ENCODE data around the gene ERC1. TPM values are rescaled to one million over a fixed set of nuclear protein-coding genes. Genes with fewer than 3 reads are reported as not detected.
A peak's percentile ranks its signal among the peaks of the same experiment; 100 is the strongest.

ERC1 gene
- total and polyA plus RNA-seq, 2 donors (not counting 3 experiments of a cell fraction or from before 2014, with no cell fraction given), result 11.7 to 66.1 TPM

- Histone ChIP-seq H2AFZ (ENCODE audit: low read depth, low read length) (no peak overlapping the region), H3K4me3 (replicated peaks in 1 of 3; ENCODE audit: insufficient read depth in 1 of 3, low read depth in 1 of 3, low read length in 3 of 3) (no peak overlapping the region), H3K27me3 (ENCODE audit: control insufficient read depth in 2 of 2, insufficient read depth in 2 of 2, low read length in 2 of 2) (peaks cover 10 to 17% of the 10 kb centered on the region in 2 experiments), H3K36me3 (ENCODE audit: control insufficient read depth in 2 of 2, extremely low read depth in 1 of 2, insufficient read depth in 2 of 2, low read length in 2 of 2) (no peaks in the 10 kb centered on the region), H3K27ac (ENCODE audit: insufficient read depth, low read depth, low read length) (no peak overlapping the region), H3K4me1 (ENCODE audit: control insufficient read depth, extremely low read depth, insufficient read depth, low read length) (no peaks in the 10 kb centered on the region), H3K79me2 (ENCODE audit: control insufficient read depth, insufficient read depth, low read length) (no peaks in the 10 kb centered on the region), H3K9ac (replicated peaks; ENCODE audit: extremely low read depth, insufficient read depth, low read length) (no peak overlapping the region), H3K4me2 (ENCODE audit: insufficient read depth, low read length) (no peak overlapping the region), H3K9me3 (replicated peaks; ENCODE audit: control insufficient read depth, insufficient read depth, low read length) (no peaks in the 10 kb centered on the region), H4K20me1 (replicated peaks; ENCODE audit: control insufficient read depth, extremely low read depth, insufficient read depth, low read length) (no peaks in the 10 kb centered on the region), H3K9me1 (replicated peaks; ENCODE audit: control insufficient read depth, extremely low read depth, insufficient read depth, low read length) (no peaks in the 10 kb centered on the region)
- ChIA-PET POLR2A (no interaction called here), CTCF (interaction anchor here (0.7 to 1.5 kb wide), 4 partner anchors 71 to 400 kb away, joined by 3 to 6 read pairs (median 4); no protein-coding TSS in a partner anchor)
- dilution Hi-C loops (cut with MboI; ENCODE audit: extremely low pct_ligation_motif_present, low sequenced_read_pairs), result no loop called here
- no peak for DNase-seq (ENCODE audit: low read depth, low spot score)
- no TSS peak for BruUV-seq (replicated peaks)
- TF ChIP-seq MYC (IDR thresholded peaks at IDR 0.05; ENCODE audit: low read depth, low read length) (no peak), CTCF (IDR thresholded peaks at IDR 0.05; ENCODE audit: extremely low read depth in 1 of 2, insufficient read depth in 1 of 2, low read depth in 1 of 2, low read length in 2 of 2) (peak; percentile 34 to 55)
- intact Hi-C loops (cut with micrococcal nuclease), result loop anchor here (2.0 kb wide), 1 partner anchor 66 kb away; no protein-coding TSS in a partner anchor
- no peak for FAIRE-seq
These were observed 526.0 kb downstream of the ERC1 start for GRCh38 chr12:1517007-1517406.

- TF ChIP-seq JUN (IDR thresholded peaks at IDR 0.05; ENCODE audit: borderline replicate concordance, insufficient read depth, insufficient read length, low read depth), result no peak
- TF ChIP-seq CTCF (IDR thresholded peaks at IDR 0.05; ENCODE audit: extremely low read depth in 1 of 2, insufficient read depth in 1 of 2, low read depth in 1 of 2, low read length in 2 of 2), result no peak
- no peak for TF ChIP-seq POLR2AphosphoS5 (IDR thresholded peaks at IDR 0.05; ENCODE audit: insufficient read depth, low read depth, low read length)
- no peak for TF ChIP-seq MYC (IDR thresholded peaks at IDR 0.05; ENCODE audit: low read depth, low read length)
- no peak for TF ChIP-seq GATA2 (IDR thresholded peaks at IDR 0.05; ENCODE audit: insufficient read depth, insufficient read length, low read depth, low read length)
- TF ChIP-seq MAX (IDR thresholded peaks at IDR 0.05; ENCODE audit: insufficient read depth, insufficient read length), result no peak
- TF ChIP-seq EZH2 (IDR thresholded peaks at IDR 0.05; ENCODE audit: borderline replicate concordance, low read depth, low read length, severe bottlenecking), result no peak
- no peak for TF ChIP-seq FOS (IDR thresholded peaks at IDR 0.05; ENCODE audit: borderline replicate concordance, insufficient read depth, low read length)
- no peak for TF ChIP-seq POLR2A (IDR thresholded peaks at IDR 0.05; ENCODE audit: low read depth, low read length)
- no peaks in the 10 kb centered on the region for H3K4me1 ChIP-seq (ENCODE audit: control insufficient read depth, extremely low read depth, insufficient read depth, low read length)
- dilution Hi-C loops (cut with MboI; ENCODE audit: extremely low pct_ligation_motif_present, low sequenced_read_pairs), result no loop called here
- intact Hi-C loops (cut with micrococcal nuclease), result loop anchor here (2.0 kb wide), 1 partner anchor 65 kb away; no protein-coding TSS in a partner anchor
- H2AFZ ChIP-seq (ENCODE audit: low read depth, low read length), result no peak overlapping the region
- no peaks in the 10 kb centered on the region for H4K20me1 ChIP-seq (replicated peaks; ENCODE audit: control insufficient read depth, extremely low read depth, insufficient read depth, low read length)
- no peak overlapping the region for H3K4me2 ChIP-seq (ENCODE audit: insufficient read depth, low read length)
- no peak overlapping the region for H3K4me3 ChIP-seq (replicated peaks in 1 of 3; ENCODE audit: insufficient read depth in 1 of 3, low read depth in 1 of 3, low read length in 3 of 3)
- no peaks in the 10 kb centered on the region for H3K36me3 ChIP-seq (ENCODE audit: control insufficient read depth in 2 of 2, extremely low read depth in 1 of 2, insufficient read depth in 2 of 2, low read length in 2 of 2)
- H3K9me3 ChIP-seq (replicated peaks; ENCODE audit: control insufficient read depth, insufficient read depth, low read length), result no peaks in the 10 kb centered on the region
- H3K27me3 ChIP-seq (ENCODE audit: control insufficient read depth in 2 of 2, insufficient read depth in 2 of 2, low read length in 2 of 2), result peaks cover 8 to 17% of the 10 kb centered on the region in 2 experiments
- no peak overlapping the region for H3K9ac ChIP-seq (replicated peaks; ENCODE audit: extremely low read depth, insufficient read depth, low read length)
- ChIA-PET POLR2A (no interaction called here), CTCF (interaction anchor here (0.6 to 1.5 kb wide), 4 partner anchors 77 to 401 kb away, joined by 3 to 6 read pairs (median 4); no protein-coding TSS in a partner anchor)
- no TSS peak for BruUV-seq (replicated peaks)
- no peaks in the 10 kb centered on the region for H3K9me1 ChIP-seq (replicated peaks; ENCODE audit: control insufficient read depth, extremely low read depth, insufficient read depth, low read length)
- no peak overlapping the region for H3K27ac ChIP-seq (ENCODE audit: insufficient read depth, low read depth, low read length)
- FAIRE-seq, result no peak
- no peaks in the 10 kb centered on the region for H3K79me2 ChIP-seq (ENCODE audit: control insufficient read depth, insufficient read depth, low read length)
- DNase-seq (ENCODE audit: low read depth, low spot score), result no peak
These were observed 526.9 kb downstream of the ERC1 start for GRCh38 chr12:1517734-1518525.
